ENCODE results near the gene PUM2. TPM values are rescaled to one million over a fixed set of nuclear protein-coding genes. Genes with fewer than 3 reads are reported as not detected.

The PUM2 gene
- total and polyA plus RNA-seq, 2 of the 8 experiments (the other 6 are each of a cell fraction or from before 2014, with no cell fraction given), result 46.6 to 114 TPM

GRCh38 chr2:20355131-20355530 is 4.5 kb upstream of the PUM2 start (continued):
- TF ChIP-seq RXRA (IDR thresholded peaks at IDR 0.05; ENCODE audit: insufficient read depth, low read depth, low read length) (no peak), FOSL1 (IDR thresholded peaks at IDR 0.05; ENCODE audit: insufficient read depth, low read depth, low read length) (no peak)

All from H1 (cell line).